ENCODE measurements around the gene TRIM49D2. TPM values are rescaled to one million over a fixed set of nuclear protein-coding genes. Genes with fewer than 3 reads are reported as not detected.
"Not testable (repeated sequence)": the region's sequence is repeated elsewhere in the genome, so short reads cannot be mapped to it uniquely, and the experiment has no call there.

TRIM49D2 gene
- total and polyA plus RNA-seq, 2 of the 8 experiments (the other 6 are each of a cell fraction or from before 2014, with no cell fraction given), result not detected

DNA sequence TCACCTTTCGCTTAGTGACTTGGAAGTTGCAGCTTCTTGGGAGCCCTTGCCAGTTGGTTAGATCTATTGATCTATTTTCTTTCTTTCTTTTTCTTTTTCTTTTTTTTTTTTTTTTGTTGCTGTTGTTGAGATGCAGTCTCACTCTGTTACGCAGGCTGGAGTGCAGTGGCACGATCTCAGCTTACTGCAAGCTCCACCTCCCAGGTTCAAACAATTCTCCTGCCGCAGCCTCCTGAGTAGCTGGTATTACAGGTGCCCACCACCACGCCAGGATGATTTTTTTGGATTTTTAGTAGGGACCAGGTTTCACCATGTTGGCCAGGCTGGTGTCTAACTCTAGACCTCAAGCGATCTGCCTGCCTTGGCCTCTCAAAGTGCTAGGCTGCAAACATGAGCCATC lies 46.4 kb upstream of the TRIM49D2 start:
- H2BK5ac ChIP-seq (ENCODE audit: low read depth, low read length); H3K14ac ChIP-seq (ENCODE audit: insufficient read length); H3K9ac ChIP-seq (replicated peaks in 1 of 4; ENCODE audit: extremely low read depth in 1 of 4, low read depth in 3 of 4, low read length in 3 of 4); H3K27ac ChIP-seq (ENCODE audit: low read depth, low read length); H3K27me3 ChIP-seq (replicated peaks in 1 of 4; ENCODE audit: control insufficient read depth in 3 of 4, extremely low read depth in 1 of 4, insufficient read depth in 3 of 4, low read length in 3 of 4); H2BK12ac ChIP-seq (ENCODE audit: low read depth, low read length); FAIRE-seq; H2AK5ac ChIP-seq (ENCODE audit: low read depth, low read length); H4K8ac ChIP-seq (ENCODE audit: extremely low read depth, insufficient read depth, low read length); H3K9me3 ChIP-seq (ENCODE audit: insufficient read depth in 2 of 2, low read depth in 1 of 2, low read length in 1 of 2); H2BK15ac ChIP-seq (ENCODE audit: low read length); H3K79me2 ChIP-seq (ENCODE audit: control insufficient read depth in 1 of 2, insufficient read depth in 2 of 2, low read length in 2 of 2); H3K4me3 ChIP-seq (ENCODE audit: extremely low read depth in 1 of 4, insufficient read depth in 2 of 4, low read depth in 3 of 4, low read length in 4 of 4); H3K23ac ChIP-seq (ENCODE audit: insufficient read length); H3K36me3 ChIP-seq (ENCODE audit: control insufficient read depth in 2 of 4, insufficient read depth in 4 of 4, low read length in 3 of 4); POLR2A ChIA-PET (ENCODE audit: partially characterized antibody); H2AFZ ChIP-seq (ENCODE audit: low read length); H3K4ac ChIP-seq (replicated peaks; ENCODE audit: insufficient read length, low read depth, low read length); H3K4me2 ChIP-seq (ENCODE audit: insufficient read depth in 1 of 2, low read depth in 2 of 2, low read length in 2 of 2); H3K18ac ChIP-seq (ENCODE audit: extremely low read depth, low read length); H2BK20ac ChIP-seq (ENCODE audit: low read length); H4K5ac ChIP-seq (ENCODE audit: insufficient read length, low read depth, low read length); H4K20me1 ChIP-seq (replicated peaks in 1 of 2; ENCODE audit: control insufficient read depth in 1 of 2, insufficient read depth in 2 of 2, low read length in 2 of 2); H3K56ac ChIP-seq (replicated peaks; ENCODE audit: insufficient read length, low read depth, low read length); H3K4me1 ChIP-seq (replicated peaks in 1 of 4; ENCODE audit: control insufficient read depth in 3 of 4, insufficient read depth in 4 of 4, low read length in 3 of 4); H3K79me1 ChIP-seq (ENCODE audit: low read depth, low read length); H3K23me2 ChIP-seq (ENCODE audit: low read depth, low read length); H4K91ac ChIP-seq (replicated peaks; ENCODE audit: insufficient read length, low read length); DNase-seq (ENCODE audit: low read depth in 1 of 2, low spot score in 2 of 2); CTCF ChIA-PET (ENCODE audit: partially characterized antibody); H2BK120ac ChIP-seq (replicated peaks; ENCODE audit: low read depth, low read length): not testable (repeated sequence)
- 100% methylated on average over 2 of the region's 6 CpGs; no CpG with 5 or more reads in 1 of the 2 experiments for WGBS, 2 experiments (ENCODE audit: extremely low coverage in 1 of 2, insufficient coverage in 1 of 2, insufficient read length in 1 of 2, insufficient replicate concordance in 2 of 2, low coverage in 1 of 2, low lambda C conversion rate in 2 of 2, missing lambda C conversion rate in 1 of 2)

DNA sequence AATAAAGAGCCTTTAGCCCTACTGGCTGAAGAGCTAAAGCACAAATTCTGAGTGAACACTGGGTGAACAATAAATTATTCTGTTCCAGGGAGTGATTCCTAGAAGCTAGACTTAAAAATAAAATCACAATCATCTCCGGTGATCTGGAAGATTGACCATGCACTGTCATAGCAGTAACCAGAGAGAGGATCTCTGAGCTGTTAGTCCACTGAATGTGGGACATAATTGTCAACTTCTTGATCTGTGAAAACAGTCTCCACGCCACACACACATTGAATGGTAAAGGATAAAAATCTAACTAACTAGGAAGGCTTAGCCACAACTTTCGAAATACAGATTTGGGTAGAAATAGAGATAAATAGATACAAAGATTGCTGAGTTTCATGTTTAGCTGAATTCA lies 30.6 kb upstream of the TRIM49D2 start:
- H3K4ac ChIP-seq (replicated peaks; ENCODE audit: insufficient read length, low read depth, low read length); POLR2A ChIA-PET (ENCODE audit: partially characterized antibody); H3K36me3 ChIP-seq (ENCODE audit: control insufficient read depth in 2 of 4, insufficient read depth in 4 of 4, low read length in 3 of 4); H3K4me3 ChIP-seq (ENCODE audit: extremely low read depth in 1 of 4, insufficient read depth in 2 of 4, low read depth in 3 of 4, low read length in 4 of 4); H2AFZ ChIP-seq (ENCODE audit: low read length); H3K27ac ChIP-seq (ENCODE audit: low read depth, low read length); H2BK120ac ChIP-seq (replicated peaks; ENCODE audit: low read depth, low read length); H2BK15ac ChIP-seq (ENCODE audit: low read length); H2BK20ac ChIP-seq (ENCODE audit: low read length); H2AK5ac ChIP-seq (ENCODE audit: low read depth, low read length); CTCF ChIA-PET (ENCODE audit: partially characterized antibody); H3K4me2 ChIP-seq (ENCODE audit: insufficient read depth in 1 of 2, low read depth in 2 of 2, low read length in 2 of 2); H3K27me3 ChIP-seq (replicated peaks in 1 of 4; ENCODE audit: control insufficient read depth in 3 of 4, extremely low read depth in 1 of 4, insufficient read depth in 3 of 4, low read length in 3 of 4); H2BK12ac ChIP-seq (ENCODE audit: low read depth, low read length); H3K9me3 ChIP-seq (ENCODE audit: insufficient read depth in 2 of 2, low read depth in 1 of 2, low read length in 1 of 2); H3K23me2 ChIP-seq (ENCODE audit: low read depth, low read length); H3K79me1 ChIP-seq (ENCODE audit: low read depth, low read length); H3K18ac ChIP-seq (ENCODE audit: extremely low read depth, low read length); H3K23ac ChIP-seq (ENCODE audit: insufficient read length); H3K14ac ChIP-seq (ENCODE audit: insufficient read length); DNase-seq (ENCODE audit: low read depth in 1 of 2, low spot score in 2 of 2); H3K9ac ChIP-seq (replicated peaks in 1 of 4; ENCODE audit: extremely low read depth in 1 of 4, low read depth in 3 of 4, low read length in 3 of 4); H3K56ac ChIP-seq (replicated peaks; ENCODE audit: insufficient read length, low read depth, low read length); H4K8ac ChIP-seq (ENCODE audit: extremely low read depth, insufficient read depth, low read length); H4K91ac ChIP-seq (replicated peaks; ENCODE audit: insufficient read length, low read length); FAIRE-seq; H2BK5ac ChIP-seq (ENCODE audit: low read depth, low read length); H3K4me1 ChIP-seq (replicated peaks in 1 of 4; ENCODE audit: control insufficient read depth in 3 of 4, insufficient read depth in 4 of 4, low read length in 3 of 4); H4K5ac ChIP-seq (ENCODE audit: insufficient read length, low read depth, low read length); H3K79me2 ChIP-seq (ENCODE audit: control insufficient read depth in 1 of 2, insufficient read depth in 2 of 2, low read length in 2 of 2); H4K20me1 ChIP-seq (replicated peaks in 1 of 2; ENCODE audit: control insufficient read depth in 1 of 2, insufficient read depth in 2 of 2, low read length in 2 of 2): not testable (repeated sequence)
- WGBS, 2 experiments (ENCODE audit: extremely low coverage in 1 of 2, insufficient coverage in 1 of 2, insufficient read length in 1 of 2, insufficient replicate concordance in 2 of 2, low coverage in 1 of 2, low lambda C conversion rate in 2 of 2, missing lambda C conversion rate in 1 of 2), result 71% methylated on average over 1 of the region's 3 CpGs; no CpG with 5 or more reads in 1 of the 2 experiments

Measured in H1 (cell line).